GM23338 (cell line): ENCODE results near the gene NFKBIB. TPM values are rescaled to one million over a fixed set of nuclear protein-coding genes. Genes with fewer than 3 reads are reported as not detected.
A peak's percentile ranks its signal among the peaks of the same experiment; 100 is the strongest.

ENCODE experiments used
- ATAC-seq: fragments of 200-7000 bp; cut with Tn5 transposase; 3 replicates; pipeline ENCODE4 v1.9.1; 2020
- DNase-seq: peaks from one replicate; pipeline ENCODE4 v3.0.0-alpha.2; 2015; ENCODE audit warnings: low spot score
- H2AFZ ChIP-seq: fragments of 200-600 bp; sonication (generic); 2 replicates; pipeline ENCODE4 v1.8.0; 2016; ENCODE audit warnings: antibody characterized with exemption, mild to moderate bottlenecking, moderate library complexity
- H3F3A ChIP-seq: fragments of 200-600 bp; sonication (generic); replicated peaks from 2 replicates; pipeline ENCODE4 v1.8.0; 2017; ENCODE audit warnings: antibody characterized with exemption, mixed run types, low read depth
- H3K27ac ChIP-seq: fragments of 200-600 bp; sonication (generic); 2 replicates; pipeline ENCODE4 v1.6.1; 2016; ENCODE audit warnings: low read depth
- H3K27me3 ChIP-seq: fragments of 200-600 bp; sonication (generic); 2 replicates; pipeline ENCODE4 v1.8.0; 2016; ENCODE audit warnings: mild to moderate bottlenecking, mixed run types, moderate library complexity; ENCODE audit not compliant: insufficient read depth
- H3K36me3 ChIP-seq: fragments of 200-600 bp; sonication (generic); 2 replicates; pipeline ENCODE4 v1.8.0; 2016; ENCODE audit warnings: mild to moderate bottlenecking; ENCODE audit not compliant: insufficient read depth
- H3K4me1 ChIP-seq: fragments of 200-600 bp; sonication (generic); 2 replicates; pipeline ENCODE4 v1.8.0; 2016; ENCODE audit warnings: mild to moderate bottlenecking, moderate library complexity; ENCODE audit not compliant: insufficient read depth
- H3K4me2 ChIP-seq: fragments of 200-600 bp; sonication (generic); 2 replicates; pipeline ENCODE4 v1.7.1; 2017; ENCODE audit warnings: mixed run types
- H3K4me3 ChIP-seq: fragments of 200-600 bp; sonication (generic); 2 replicates; pipeline ENCODE4 v1.6.1; 2016; ENCODE audit warnings: mixed run types
- H3K79me2 ChIP-seq: fragments of 200-600 bp; sonication (generic); replicated peaks from 2 replicates; pipeline ENCODE4 v1.8.0; 2017; ENCODE audit warnings: mild to moderate bottlenecking; ENCODE audit not compliant: insufficient read depth
- H3K9me2 ChIP-seq: fragments of 200-600 bp; sonication (generic); 2 replicates; pipeline ENCODE4 v1.8.0; 2017; ENCODE audit not compliant: insufficient read depth
- H4K20me1 ChIP-seq: fragments of 200-600 bp; sonication (generic); replicated peaks from 2 replicates; pipeline ENCODE4 v1.8.0; 2017; ENCODE audit warnings: mild to moderate bottlenecking; ENCODE audit not compliant: insufficient read depth
- H3K27ac Mint-ChIP-seq: 2 replicates; pipeline ENCODE4 v1.8.0; 2020; ENCODE audit warnings: inconsistent platforms, mild to moderate bottlenecking, moderate library complexity, mixed read lengths
- H3K27me3 Mint-ChIP-seq: 3 replicates; pipeline ENCODE4 v1.8.0; 2022; ENCODE audit warnings: low read depth, mild to moderate bottlenecking, moderate library complexity, mixed read lengths, inconsistent platforms; ENCODE audit not compliant: insufficient read depth, poor library complexity
- H3K36me3 Mint-ChIP-seq: 3 replicates; pipeline ENCODE4 v1.8.0; 2021; ENCODE audit warnings: low read depth, mild to moderate bottlenecking, inconsistent platforms, moderate library complexity, mixed read lengths
- H3K4me1 Mint-ChIP-seq: 3 replicates; pipeline ENCODE4 v1.8.0; 2020; ENCODE audit warnings: mild to moderate bottlenecking, inconsistent platforms, mixed read lengths
- H3K4me3 Mint-ChIP-seq: 3 replicates; pipeline ENCODE4 v1.8.0; 2021; ENCODE audit warnings: moderate library complexity, mild to moderate bottlenecking, inconsistent platforms, mixed read lengths
- H3K9me3 Mint-ChIP-seq: 3 replicates; pipeline ENCODE4 v1.8.0; 2020; ENCODE audit warnings: moderate library complexity, mild to moderate bottlenecking, inconsistent platforms, mixed read lengths
- EZH2 ChIP-seq: fragments of 200-600 bp; sonication (generic); IDR thresholded peaks from one replicate; pipeline ENCODE4 v1.8.0; 2017; ENCODE audit warnings: antibody characterized with exemption, mild to moderate bottlenecking, low read depth; ENCODE audit not compliant: unreplicated experiment
- EZH2phosphoT487 ChIP-seq: fragments of 200-600 bp; sonication (generic); IDR thresholded peaks from one replicate; pipeline ENCODE4 v1.8.1; 2018; ENCODE audit warnings: antibody characterized with exemption; ENCODE audit not compliant: unreplicated experiment
- JUNB ChIP-seq: IDR thresholded peaks from one replicate; pipeline ENCODE4 v1.6.1; 2016; ENCODE audit warnings: antibody characterized with exemption; ENCODE audit not compliant: unreplicated experiment
- POLR2AphosphoS5 ChIP-seq: IDR thresholded peaks from 2 replicates; pipeline ENCODE4 v1.6.1; 2016; ENCODE audit warnings: antibody characterized with exemption, low read depth
- ZNF114 ChIP-seq: fragments of 250-450 bp; sonication (Bioruptor Pico); IDR thresholded peaks from 2 replicates; pipeline ENCODE4 v1.5.0; 2020; ENCODE audit warnings: mild to moderate bottlenecking, moderate library complexity
- polyA plus RNA-seq: library from polyadenylated mRNA; unstranded; fragments of >200 nt; fragmentation: Nextera tagmentation; extraction: Ambion mirVana; gene quantifications from 2 replicates; pipeline ENCODE4 v1.2.1, GENCODE V29; 2016
- total RNA-seq: library from RNA; depleted of rRNA; stranded (reverse); fragments of >200 nt; shearing (Covaris generic); gene quantifications from 2 replicates; pipeline ENCODE4 v1.2.3, GENCODE V29; 2014
- TF ChIP-seq, protein P1 (sequence below): IDR thresholded peaks from one replicate; pipeline ENCODE4 v1.6.1; 2018; ENCODE audit warnings: antibody characterized with exemption; ENCODE audit not compliant: unreplicated experiment
- TF ChIP-seq, protein P2 (sequence below): IDR thresholded peaks from 2 replicates; pipeline ENCODE4 v1.6.1; 2016; ENCODE audit warnings: antibody characterized with exemption

Gene NFKBIB
- total and polyA plus RNA-seq, 2 experiments from 2014 or later: 39.5 to 39.6 TPM

DNA sequence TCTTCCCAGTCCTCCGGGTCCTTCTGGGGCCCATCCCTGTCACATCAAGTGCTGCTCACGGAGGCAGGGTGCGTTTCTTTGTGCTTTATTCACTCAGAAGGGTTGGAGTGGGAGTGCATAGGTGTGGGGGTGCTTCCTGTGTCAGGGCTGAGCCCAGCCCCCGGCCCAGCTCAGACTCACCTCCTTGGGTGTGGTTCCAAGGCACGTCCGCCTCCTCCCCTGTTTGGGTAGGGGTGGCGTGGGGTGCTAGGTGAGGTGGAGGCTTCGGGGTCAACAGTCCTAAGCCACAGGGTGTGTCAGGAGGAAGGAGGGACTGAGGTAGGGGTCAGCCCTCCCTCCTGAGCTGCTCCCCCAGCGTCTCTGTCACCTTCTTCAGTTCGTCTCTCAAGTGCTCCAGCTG is 9.1 kb downstream of the NFKBIB start:
- peaks cover 23% of the 10 kb centered on the region for H3K36me3 Mint-ChIP-seq
- Histone ChIP-seq H3K4me1 (peaks cover 5% of the 10 kb centered on the region), H3K36me3 (no peaks in the 10 kb centered on the region; the same call in 1 of the 2 replicates), H3K4me3 (no peak overlapping the region), H3K79me2 (no peaks in the 10 kb centered on the region), H3K27me3 (0 out of 2 replicates have a peak, but pooled peaks cover 4% of the 10 kb centered on the region), H4K20me1 (no peaks in the 10 kb centered on the region), H3K4me2 (peak overlapping the region; percentile 38; the same call in 1 of the 2 replicates), H3F3A (no peaks in the 10 kb centered on the region), H2AFZ (no peak overlapping the region), H3K9me2 (no peaks in the 10 kb centered on the region), H3K27ac (no peak overlapping the region)
- peaks cover 14% of the 10 kb centered on the region for H3K27me3 Mint-ChIP-seq
- DNase-seq (no peak), ATAC-seq (no peak)
- no peak for TF ChIP-seq EZH2
- H3K9me3 Mint-ChIP-seq: no peaks in the 10 kb centered on the region
- H3K4me3 Mint-ChIP-seq: no peak overlapping the region
- H3K27ac Mint-ChIP-seq: no peak overlapping the region
- H3K4me1 Mint-ChIP-seq: peaks cover 6% of the 10 kb centered on the region; the same call in 2 of the 3 replicates

DNA sequence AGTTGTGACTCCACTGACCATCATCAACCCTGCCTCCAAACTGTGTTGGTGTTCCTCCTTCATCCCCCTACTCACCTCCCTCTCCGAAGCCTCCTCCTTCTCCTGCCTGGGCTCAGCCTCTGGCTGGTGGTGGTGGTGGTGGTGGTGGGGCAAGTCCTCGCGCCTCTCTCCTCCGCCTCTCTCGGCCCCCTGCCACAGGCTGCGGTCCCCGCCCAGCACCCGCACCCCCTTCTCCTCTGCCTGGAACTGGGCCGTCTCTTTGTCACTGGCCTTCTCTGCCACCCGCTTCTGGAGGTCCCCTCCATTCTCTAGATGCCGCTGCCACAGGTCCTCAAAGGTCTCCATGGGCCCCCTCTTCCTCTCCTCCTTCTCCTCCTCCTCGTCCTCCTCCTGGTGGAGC is 10.7 kb downstream of the NFKBIB start:
- H3K4me3 Mint-ChIP-seq: no peak overlapping the region
- H2AFZ ChIP-seq: no peak overlapping the region
- no peak for ATAC-seq

More for the DNA sequence above, 10.7 kb downstream of the NFKBIB start:
- Histone ChIP-seq H3K4me2 (no peak overlapping the region), H3K27me3 (0 out of 2 replicates have a peak, but pooled peaks cover 4% of the 10 kb centered on the region), H3K4me3 (no peak overlapping the region), H3K79me2 (no peaks in the 10 kb centered on the region), H3K36me3 (no peaks in the 10 kb centered on the region), H3K9me2 (no peaks in the 10 kb centered on the region), H3K4me1 (peaks cover 5% of the 10 kb centered on the region), H4K20me1 (no peaks in the 10 kb centered on the region), H3F3A (no peaks in the 10 kb centered on the region), H3K27ac (no peak overlapping the region)
- peaks cover 6% of the 10 kb centered on the region for H3K4me1 Mint-ChIP-seq
- TF ChIP-seq JUNB: no peak
- TF ChIP-seq POLR2AphosphoS5: no peak
- TF ChIP-seq, protein P1, sequence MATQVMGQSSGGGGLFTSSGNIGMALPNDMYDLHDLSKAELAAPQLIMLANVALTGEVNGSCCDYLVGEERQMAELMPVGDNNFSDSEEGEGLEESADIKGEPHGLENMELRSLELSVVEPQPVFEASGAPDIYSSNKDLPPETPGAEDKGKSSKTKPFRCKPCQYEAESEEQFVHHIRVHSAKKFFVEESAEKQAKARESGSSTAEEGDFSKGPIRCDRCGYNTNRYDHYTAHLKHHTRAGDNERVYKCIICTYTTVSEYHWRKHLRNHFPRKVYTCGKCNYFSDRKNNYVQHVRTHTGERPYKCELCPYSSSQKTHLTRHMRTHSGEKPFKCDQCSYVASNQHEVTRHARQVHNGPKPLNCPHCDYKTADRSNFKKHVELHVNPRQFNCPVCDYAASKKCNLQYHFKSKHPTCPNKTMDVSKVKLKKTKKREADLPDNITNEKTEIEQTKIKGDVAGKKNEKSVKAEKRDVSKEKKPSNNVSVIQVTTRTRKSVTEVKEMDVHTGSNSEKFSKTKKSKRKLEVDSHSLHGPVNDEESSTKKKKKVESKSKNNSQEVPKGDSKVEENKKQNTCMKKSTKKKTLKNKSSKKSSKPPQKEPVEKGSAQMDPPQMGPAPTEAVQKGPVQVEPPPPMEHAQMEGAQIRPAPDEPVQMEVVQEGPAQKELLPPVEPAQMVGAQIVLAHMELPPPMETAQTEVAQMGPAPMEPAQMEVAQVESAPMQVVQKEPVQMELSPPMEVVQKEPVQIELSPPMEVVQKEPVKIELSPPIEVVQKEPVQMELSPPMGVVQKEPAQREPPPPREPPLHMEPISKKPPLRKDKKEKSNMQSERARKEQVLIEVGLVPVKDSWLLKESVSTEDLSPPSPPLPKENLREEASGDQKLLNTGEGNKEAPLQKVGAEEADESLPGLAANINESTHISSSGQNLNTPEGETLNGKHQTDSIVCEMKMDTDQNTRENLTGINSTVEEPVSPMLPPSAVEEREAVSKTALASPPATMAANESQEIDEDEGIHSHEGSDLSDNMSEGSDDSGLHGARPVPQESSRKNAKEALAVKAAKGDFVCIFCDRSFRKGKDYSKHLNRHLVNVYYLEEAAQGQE: no peak
- no peak for TF ChIP-seq EZH2phosphoT487
- no peak for TF ChIP-seq ZNF114 (CRISPR knock-in tag)
- TF ChIP-seq, protein P2, sequence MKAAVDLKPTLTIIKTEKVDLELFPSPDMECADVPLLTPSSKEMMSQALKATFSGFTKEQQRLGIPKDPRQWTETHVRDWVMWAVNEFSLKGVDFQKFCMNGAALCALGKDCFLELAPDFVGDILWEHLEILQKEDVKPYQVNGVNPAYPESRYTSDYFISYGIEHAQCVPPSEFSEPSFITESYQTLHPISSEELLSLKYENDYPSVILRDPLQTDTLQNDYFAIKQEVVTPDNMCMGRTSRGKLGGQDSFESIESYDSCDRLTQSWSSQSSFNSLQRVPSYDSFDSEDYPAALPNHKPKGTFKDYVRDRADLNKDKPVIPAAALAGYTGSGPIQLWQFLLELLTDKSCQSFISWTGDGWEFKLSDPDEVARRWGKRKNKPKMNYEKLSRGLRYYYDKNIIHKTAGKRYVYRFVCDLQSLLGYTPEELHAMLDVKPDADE: no peak
- TF ChIP-seq EZH2: no peak
- H3K27me3 Mint-ChIP-seq: peaks cover 15% of the 10 kb centered on the region
- H3K9me3 Mint-ChIP-seq: no peaks in the 10 kb centered on the region
- DNase-seq: no peak
- peaks cover 23% of the 10 kb centered on the region for H3K36me3 Mint-ChIP-seq
- no peak overlapping the region for H3K27ac Mint-ChIP-seq
